ENCODE data around the gene MYH9. TPM values are rescaled to one million over a fixed set of nuclear protein-coding genes. Genes with fewer than 3 reads are reported as not detected.
A peak's percentile ranks its signal among the peaks of the same experiment; 100 is the strongest.

MYH9 gene
- total RNA-seq, 1 donor from 2014 or later = 1,853 TPM

DNA sequence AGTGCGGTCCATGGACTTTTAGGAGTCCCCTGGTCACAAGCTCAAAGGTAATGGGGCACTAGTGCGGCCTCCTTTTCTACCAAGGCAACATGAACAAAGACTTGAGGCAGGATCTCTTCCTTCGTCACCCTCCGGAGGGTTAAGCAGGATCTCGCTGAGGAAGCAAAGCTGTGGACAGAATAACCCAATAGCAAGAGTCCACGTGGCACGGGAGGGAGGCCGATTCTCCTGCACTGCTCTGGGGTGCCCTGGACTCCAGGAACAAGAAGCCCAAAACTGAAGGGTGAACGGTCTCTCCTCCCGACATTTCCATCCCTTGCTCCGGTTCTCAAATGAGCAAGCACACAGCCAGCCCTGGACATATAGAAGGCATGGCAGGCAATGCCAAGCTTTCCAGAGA is 20.7 kb downstream of the MYH9 start:
- Mint-ChIP-seq H3K4me1 (ENCODE audit: low read depth) (peaks cover 100% of the 10 kb centered on the region), H3K27ac (ENCODE audit: unreplicated experiment) (peak overlapping the region; percentile 96), H3K36me3 (ENCODE audit: low read depth) (peaks cover 14% of the 10 kb centered on the region), H3K9me3 (ENCODE audit: low read depth) (no peaks in the 10 kb centered on the region), H3K4me3 (ENCODE audit: unreplicated experiment) (peak overlapping the region; percentile 15), H3K27me3 (ENCODE audit: low read depth) (no peaks in the 10 kb centered on the region)
- no peak for DNase-seq (ENCODE audit: low spot score)
- TF ChIP-seq, protein P1, sequence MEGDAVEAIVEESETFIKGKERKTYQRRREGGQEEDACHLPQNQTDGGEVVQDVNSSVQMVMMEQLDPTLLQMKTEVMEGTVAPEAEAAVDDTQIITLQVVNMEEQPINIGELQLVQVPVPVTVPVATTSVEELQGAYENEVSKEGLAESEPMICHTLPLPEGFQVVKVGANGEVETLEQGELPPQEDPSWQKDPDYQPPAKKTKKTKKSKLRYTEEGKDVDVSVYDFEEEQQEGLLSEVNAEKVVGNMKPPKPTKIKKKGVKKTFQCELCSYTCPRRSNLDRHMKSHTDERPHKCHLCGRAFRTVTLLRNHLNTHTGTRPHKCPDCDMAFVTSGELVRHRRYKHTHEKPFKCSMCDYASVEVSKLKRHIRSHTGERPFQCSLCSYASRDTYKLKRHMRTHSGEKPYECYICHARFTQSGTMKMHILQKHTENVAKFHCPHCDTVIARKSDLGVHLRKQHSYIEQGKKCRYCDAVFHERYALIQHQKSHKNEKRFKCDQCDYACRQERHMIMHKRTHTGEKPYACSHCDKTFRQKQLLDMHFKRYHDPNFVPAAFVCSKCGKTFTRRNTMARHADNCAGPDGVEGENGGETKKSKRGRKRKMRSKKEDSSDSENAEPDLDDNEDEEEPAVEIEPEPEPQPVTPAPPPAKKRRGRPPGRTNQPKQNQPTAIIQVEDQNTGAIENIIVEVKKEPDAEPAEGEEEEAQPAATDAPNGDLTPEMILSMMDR (IDR thresholded peaks at IDR 0.05) = no peak

- peak overlapping the region; percentile 53 for H3K4me3 Mint-ChIP-seq (ENCODE audit: unreplicated experiment)
- DNase-seq (ENCODE audit: low spot score) = no peak
- TF ChIP-seq, protein P1 (IDR thresholded peaks at IDR 0.05) = no peak
- no peaks in the 10 kb centered on the region for H3K27me3 Mint-ChIP-seq (ENCODE audit: low read depth)
- peak overlapping the region; percentile 96 for H3K27ac Mint-ChIP-seq (ENCODE audit: unreplicated experiment)
- peaks cover 100% of the 10 kb centered on the region for H3K4me1 Mint-ChIP-seq (ENCODE audit: low read depth)
- H3K36me3 Mint-ChIP-seq (ENCODE audit: low read depth) = peaks cover 14% of the 10 kb centered on the region
- no peaks in the 10 kb centered on the region for H3K9me3 Mint-ChIP-seq (ENCODE audit: low read depth)
These were observed 21.5 kb downstream of the MYH9 start for GRCh38 chr22:36366291-36366708.

- DNase-seq (ENCODE audit: low spot score) = no peak
- Mint-ChIP-seq H3K36me3 (ENCODE audit: low read depth) (peaks cover 11% of the 10 kb centered on the region), H3K9me3 (ENCODE audit: low read depth) (no peaks in the 10 kb centered on the region), H3K27me3 (ENCODE audit: low read depth) (no peaks in the 10 kb centered on the region), H3K4me3 (ENCODE audit: unreplicated experiment) (peak overlapping the region; percentile 55), H3K4me1 (ENCODE audit: low read depth) (peaks cover 100% of the 10 kb centered on the region), H3K27ac (ENCODE audit: unreplicated experiment) (peak overlapping the region; percentile 96)
- TF ChIP-seq, protein P1 (IDR thresholded peaks at IDR 0.05) = no peak
These were observed 22.8 kb downstream of the MYH9 start for GRCh38 chr22:36365020-36365411.

DNA sequence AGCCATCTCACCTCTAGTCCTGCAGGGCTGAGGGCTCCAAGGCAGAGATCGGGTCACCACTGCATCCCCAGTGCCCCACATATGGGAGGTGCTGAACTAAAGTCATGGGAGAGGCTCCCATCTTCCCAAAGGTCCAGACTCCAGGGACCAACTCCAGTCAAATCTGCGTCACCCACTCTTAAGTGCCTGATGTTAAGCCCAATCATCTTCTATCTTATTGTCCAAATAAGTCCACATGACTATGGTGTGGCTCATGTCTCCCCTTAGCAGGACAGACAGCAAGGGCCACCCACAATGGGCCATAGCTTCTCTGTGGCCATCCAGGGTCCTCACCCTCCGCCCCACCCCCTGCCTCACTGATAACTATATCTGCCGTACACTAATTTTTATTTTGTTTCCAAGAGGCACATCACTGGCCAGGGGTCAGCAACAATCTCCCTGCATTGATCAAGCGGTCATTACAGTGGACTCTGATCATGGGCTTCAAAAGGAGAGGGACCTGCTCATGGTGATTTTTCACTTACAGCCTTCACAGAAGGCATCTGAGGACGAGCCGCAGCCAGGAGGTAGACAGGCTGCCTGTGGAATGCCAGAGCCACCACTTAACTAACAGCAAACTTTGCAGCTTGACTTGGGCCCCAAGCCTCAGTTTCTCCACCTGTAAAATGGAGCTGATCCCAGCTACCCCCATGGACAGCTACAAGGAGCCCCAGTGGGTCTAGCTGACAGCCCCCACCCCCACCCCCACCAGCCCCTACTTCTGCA is 23.3 kb downstream of the MYH9 start:
- Mint-ChIP-seq H3K4me3 (ENCODE audit: unreplicated experiment) (peak overlapping the region; percentile 55), H3K4me1 (ENCODE audit: low read depth) (peaks cover 100% of the 10 kb centered on the region), H3K36me3 (ENCODE audit: low read depth) (peaks cover 11% of the 10 kb centered on the region), H3K27ac (ENCODE audit: unreplicated experiment) (peak overlapping the region; percentile 96), H3K9me3 (ENCODE audit: low read depth) (no peaks in the 10 kb centered on the region), H3K27me3 (ENCODE audit: low read depth) (no peaks in the 10 kb centered on the region)
- DNase-seq (ENCODE audit: low spot score) = no peak
- TF ChIP-seq, protein P1 (IDR thresholded peaks at IDR 0.05) = no peak

DNA sequence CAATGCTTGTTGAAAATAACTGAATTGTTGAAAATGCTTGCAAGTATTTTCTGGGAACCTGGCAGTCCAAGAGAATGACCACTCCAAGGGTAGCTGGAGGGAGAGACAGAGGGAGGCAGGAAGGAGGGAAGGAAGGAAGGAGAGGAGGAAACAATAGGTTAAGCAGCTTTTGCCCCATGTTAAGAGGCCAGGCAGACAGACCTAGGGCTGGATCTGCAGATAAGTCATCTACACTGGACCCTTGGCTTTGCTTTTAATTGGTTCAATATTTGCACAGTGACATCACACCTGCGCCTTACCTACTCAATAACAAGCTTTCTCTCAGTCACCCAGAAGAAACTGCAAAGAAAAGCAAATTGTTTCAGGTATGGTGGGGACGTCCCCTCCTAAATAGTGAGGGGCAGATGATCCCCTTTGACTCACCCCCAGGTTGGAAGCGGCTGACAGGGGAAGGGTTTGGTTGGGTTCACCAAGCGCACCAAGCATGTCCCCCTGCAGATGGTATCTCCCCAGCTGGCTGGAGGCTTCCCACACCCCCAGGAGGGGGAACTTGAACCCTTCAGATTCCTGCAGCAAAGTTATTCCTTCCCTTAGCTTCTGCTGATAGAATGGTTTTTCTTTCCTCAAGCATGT is 24.3 kb downstream of the MYH9 start:
- Mint-ChIP-seq H3K4me1 (ENCODE audit: low read depth) (peaks cover 100% of the 10 kb centered on the region), H3K9me3 (ENCODE audit: low read depth) (no peaks in the 10 kb centered on the region), H3K27ac (ENCODE audit: unreplicated experiment) (peak overlapping the region; percentile 96), H3K27me3 (ENCODE audit: low read depth) (no peaks in the 10 kb centered on the region), H3K4me3 (ENCODE audit: unreplicated experiment) (peak overlapping the region; percentile 48), H3K36me3 (ENCODE audit: low read depth) (peaks cover 15% of the 10 kb centered on the region)
- DNase-seq (ENCODE audit: low spot score) = no peak
- TF ChIP-seq, protein P1 (IDR thresholded peaks at IDR 0.05) = no peak
